ENCODE data around the gene HGD. TPM values are rescaled to one million over a fixed set of nuclear protein-coding genes. Genes with fewer than 3 reads are reported as not detected.

Gene HGD
- total RNA-seq, 2 donors from 2014 or later = 2.8 to 19.1 TPM

Other genes starting within 250 kb of the HGD start
- 10 to 100 TPM in 1 of 2 donors, 1 to 10 TPM in 1; 1.1 to 17.4 TPM for gene FSTL1, start 231.2 kb downstream of the HGD start, total RNA-seq
- 10 to 100 TPM; 69.9 to 77.3 TPM for gene NDUFB4, start 85.9 kb downstream of the HGD start, total RNA-seq
- 10 to 100 TPM; 17.3 to 17.8 TPM for gene RABL3, start 60.3 kb upstream of the HGD start, total RNA-seq
- gene GTF2E1, start 60.5 kb upstream of the HGD start, total RNA-seq = 10 to 100 TPM in 1 of 2 donors, 1 to 10 TPM in 1; 9.6 to 11.4 TPM
- not detected for gene STXBP5L, start 226.0 kb upstream of the HGD start, total RNA-seq

All from T-helper 17 cell (primary cell).